Chondrocyte (in vitro differentiated cells): ENCODE data around the gene PPP1R14C. TPM values are rescaled to one million over a fixed set of nuclear protein-coding genes. Genes with fewer than 3 reads are reported as not detected.
"Not testable (repeated sequence)": the region's sequence is repeated elsewhere in the genome, so short reads cannot be mapped to it uniquely, and the experiment has no call there.

Experiments
- DNase-seq: peaks from one replicate; pipeline ENCODE4 v3.0.0; 2021; ENCODE audit warnings: mixed read lengths, low spot score
- H3K27ac Mint-ChIP-seq: one replicate; pipeline ENCODE4 v1.8.0; 2021; ENCODE audit warnings: mild to moderate bottlenecking, moderate library complexity, mixed read lengths; ENCODE audit not compliant: unreplicated experiment
- H3K27me3 Mint-ChIP-seq: 2 replicates; pipeline ENCODE4 v1.8.0; 2021; ENCODE audit warnings: low read depth, mixed read lengths
- H3K36me3 Mint-ChIP-seq: 2 replicates; pipeline ENCODE4 v1.8.0; 2021; ENCODE audit warnings: low read depth, mixed read lengths
- H3K4me1 Mint-ChIP-seq: 2 replicates; pipeline ENCODE4 v1.8.0; 2021; ENCODE audit warnings: low read depth, mild to moderate bottlenecking, mixed read lengths
- H3K4me3 Mint-ChIP-seq: one replicate; pipeline ENCODE4 v1.8.0; 2021; ENCODE audit warnings: mild to moderate bottlenecking, moderate library complexity, mixed read lengths; ENCODE audit not compliant: unreplicated experiment
- H3K9me3 Mint-ChIP-seq: 2 replicates; pipeline ENCODE4 v1.8.0; 2021; ENCODE audit warnings: low read depth, mixed read lengths
- CTCF ChIP-seq: fragments of 200-600 bp; sonication (generic); IDR thresholded peaks from 2 replicates; pipeline ENCODE4 v1.5.0; 2021; ENCODE audit warnings: antibody characterized with exemption, mild to moderate bottlenecking, moderate library complexity
- total RNA-seq: library from RNA; stranded (reverse); gene quantifications from 3 replicates; pipeline ENCODE4 v1.2.1, GENCODE V29; 2021

Gene PPP1R14C
- total RNA-seq, 1 donor from 2014 or later, result 3.4 TPM

- no peak overlapping the region for H3K4me3 Mint-ChIP-seq
- no peak for DNase-seq
- H3K27me3 Mint-ChIP-seq, result no peaks in the 10 kb centered on the region
- H3K4me1 Mint-ChIP-seq, result no peaks in the 10 kb centered on the region
- TF ChIP-seq CTCF, result no peak
- no peaks in the 10 kb centered on the region for H3K36me3 Mint-ChIP-seq
- H3K27ac Mint-ChIP-seq, result no peak overlapping the region
- H3K9me3 Mint-ChIP-seq, result no peaks in the 10 kb centered on the region
Observed at GRCh38 chr6:150185732-150186117, 42.9 kb downstream of the PPP1R14C start.

- H3K27ac Mint-ChIP-seq, result no peak overlapping the region
- no peaks in the 10 kb centered on the region for H3K27me3 Mint-ChIP-seq
- no peak overlapping the region for H3K4me3 Mint-ChIP-seq
Observed at GRCh38 chr6:150186129-150186898, 43.5 kb downstream of the PPP1R14C start.

GRCh38 chr6:150187433-150187832, 44.6 kb downstream of the PPP1R14C start:
- not testable (repeated sequence) for H3K36me3 Mint-ChIP-seq, H3K4me1 Mint-ChIP-seq, H3K27ac Mint-ChIP-seq, H3K27me3 Mint-ChIP-seq, DNase-seq, H3K9me3 Mint-ChIP-seq, H3K4me3 Mint-ChIP-seq

More at GRCh38 chr6:150186129-150186898, 43.5 kb downstream of the PPP1R14C start:
- Mint-ChIP-seq H3K9me3 (no peaks in the 10 kb centered on the region), H3K4me1 (no peaks in the 10 kb centered on the region), H3K36me3 (no peaks in the 10 kb centered on the region)
- no peak for DNase-seq
- TF ChIP-seq CTCF, result no peak

GRCh38 chr6:150189122-150189521, 46.3 kb downstream of the PPP1R14C start:
- Mint-ChIP-seq H3K4me3 (no peak overlapping the region), H3K27ac (no peak overlapping the region), H3K27me3 (no peaks in the 10 kb centered on the region), H3K36me3 (no peaks in the 10 kb centered on the region), H3K4me1 (peaks cover 9% of the 10 kb centered on the region), H3K9me3 (peaks cover 2% of the 10 kb centered on the region)
- DNase-seq, result no peak
- no peak for TF ChIP-seq CTCF

- Mint-ChIP-seq H3K4me1 (peaks cover 18% of the 10 kb centered on the region), H3K27me3 (no peaks in the 10 kb centered on the region), H3K4me3 (no peak overlapping the region), H3K27ac (no peak overlapping the region), H3K9me3 (peaks cover 2% of the 10 kb centered on the region), H3K36me3 (no peaks in the 10 kb centered on the region)
- no peak for TF ChIP-seq CTCF
- DNase-seq, result no peak
Observed at GRCh38 chr6:150191809-150192208, 49.0 kb downstream of the PPP1R14C start.

- Mint-ChIP-seq H3K36me3 (no peaks in the 10 kb centered on the region), H3K4me3 (no peak overlapping the region), H3K27ac (no peak overlapping the region), H3K4me1 (peaks cover 23% of the 10 kb centered on the region), H3K9me3 (peaks cover 2% of the 10 kb centered on the region), H3K27me3 (no peaks in the 10 kb centered on the region)
- DNase-seq, result no peak
- TF ChIP-seq CTCF, result no peak
Observed at GRCh38 chr6:150194195-150194594, 51.4 kb downstream of the PPP1R14C start.
